ENCODE data around the gene CELF2.

The CELF2 gene

GRCh38 chr10:11106621-11107374, 89.1 kb downstream of the CELF2 start:
- TF ChIP-seq CTCF (IDR thresholded peaks at IDR 0.05), result no peak

GRCh38 chr10:11107948-11108347, 90.3 kb downstream of the CELF2 start:
- no peak for TF ChIP-seq CTCF (IDR thresholded peaks at IDR 0.05)

GRCh38 chr10:11108356-11108755, 90.7 kb downstream of the CELF2 start:
- TF ChIP-seq CTCF (IDR thresholded peaks at IDR 0.05), result no peak

- TF ChIP-seq CTCF (IDR thresholded peaks at IDR 0.05), result no peak
Measured at GRCh38 chr10:11109590-11109989, 91.9 kb downstream of the CELF2 start.

GRCh38 chr10:11110539-11110938, 92.9 kb downstream of the CELF2 start:
- no peak for TF ChIP-seq CTCF (IDR thresholded peaks at IDR 0.05)

- TF ChIP-seq CTCF (IDR thresholded peaks at IDR 0.05), result no peak
Measured at GRCh38 chr10:11111490-11111889, 93.8 kb downstream of the CELF2 start.

GRCh38 chr10:11112718-11113117, 95.0 kb downstream of the CELF2 start:
- TF ChIP-seq CTCF (IDR thresholded peaks at IDR 0.05), result no peak

GRCh38 chr10:11113156-11113555, 95.5 kb downstream of the CELF2 start:
- TF ChIP-seq CTCF (IDR thresholded peaks at IDR 0.05), result peak; percentile 49; the same call in 1 of the 2 replicates

Measured in LNCAP (cell line).